Measurements from ENCODE around the gene USP40.

Gene USP40

GRCh38 chr2:233458826-233459225 lies 107.8 kb downstream of the USP40 start:
- no peaks in the 10 kb centered on the region for H4K20me1 ChIP-seq (ENCODE audit: insufficient read depth, low read length)
- no peaks in the 10 kb centered on the region for H3K79me2 ChIP-seq (ENCODE audit: insufficient read depth, low read length)
- H3K9ac ChIP-seq (ENCODE audit: low read depth, low read length) = no peak overlapping the region
- H3K4me2 ChIP-seq (ENCODE audit: insufficient read depth, low read length) = no peak overlapping the region
- DNase-seq (no peak), ATAC-seq (ENCODE audit: insufficient read depth, low read depth) (no peak)
- TF ChIP-seq EZH2 (IDR thresholded peaks at IDR 0.05; ENCODE audit: borderline replicate concordance, low read depth, low read length, severe bottlenecking) = no peak
- TF ChIP-seq CTCF (IDR thresholded peaks at IDR 0.05; ENCODE audit: borderline replicate concordance, extremely low read depth, low read length, poor library complexity, severe bottlenecking) = no peak
- H2AFZ ChIP-seq (ENCODE audit: low read depth, low read length) = no peak overlapping the region
- peaks cover 75% of the 10 kb centered on the region for H3K36me3 ChIP-seq (ENCODE audit: insufficient read depth, low read length)
- no peak overlapping the region for H3K27ac ChIP-seq (ENCODE audit: low read length)
- H3K4me1 ChIP-seq (ENCODE audit: insufficient read depth, low read length) = no peaks in the 10 kb centered on the region
- H3K4me3 ChIP-seq (ENCODE audit: low read depth in 1 of 2, low read length in 2 of 2) = no peak overlapping the region
- no peaks in the 10 kb centered on the region for H3K9me3 ChIP-seq (ENCODE audit: insufficient read depth, low read length, severe bottlenecking)
- no peaks in the 10 kb centered on the region for H3K27me3 ChIP-seq (ENCODE audit: insufficient read depth, low read length, poor library complexity)

- no peaks in the 10 kb centered on the region for H3K27me3 ChIP-seq (ENCODE audit: insufficient read depth, low read length, poor library complexity)
- DNase-seq = no peak
- no peaks in the 10 kb centered on the region for H3K79me2 ChIP-seq (ENCODE audit: insufficient read depth, low read length)
- no peak overlapping the region for H3K27ac ChIP-seq (ENCODE audit: low read length)
- ATAC-seq (ENCODE audit: insufficient read depth, low read depth) = no peak
- H3K9me3 ChIP-seq (ENCODE audit: insufficient read depth, low read length, severe bottlenecking) = no peaks in the 10 kb centered on the region
- H3K36me3 ChIP-seq (ENCODE audit: insufficient read depth, low read length) = peaks cover 74% of the 10 kb centered on the region
- no peak overlapping the region for H2AFZ ChIP-seq (ENCODE audit: low read depth, low read length)
- H4K20me1 ChIP-seq (ENCODE audit: insufficient read depth, low read length) = no peaks in the 10 kb centered on the region
- H3K4me1 ChIP-seq (ENCODE audit: insufficient read depth, low read length) = no peaks in the 10 kb centered on the region
- no peak overlapping the region for H3K9ac ChIP-seq (ENCODE audit: low read depth, low read length)
- TF ChIP-seq CTCF (IDR thresholded peaks at IDR 0.05; ENCODE audit: borderline replicate concordance, extremely low read depth, low read length, poor library complexity, severe bottlenecking) (no peak), EZH2 (IDR thresholded peaks at IDR 0.05; ENCODE audit: borderline replicate concordance, low read depth, low read length, severe bottlenecking) (no peak)
- no peak overlapping the region for H3K4me3 ChIP-seq (ENCODE audit: low read depth in 1 of 2, low read length in 2 of 2)
- no peak overlapping the region for H3K4me2 ChIP-seq (ENCODE audit: insufficient read depth, low read length)
Observed at GRCh38 chr2:233458031-233458610, 108.5 kb downstream of the USP40 start.

- Histone ChIP-seq H4K20me1 (ENCODE audit: insufficient read depth, low read length) (0 out of 2 replicates have a peak, but pooled peaks cover 3% of the 10 kb centered on the region), H3K36me3 (ENCODE audit: insufficient read depth, low read length) (peaks cover 75% of the 10 kb centered on the region), H3K4me2 (ENCODE audit: insufficient read depth, low read length) (no peak overlapping the region), H3K79me2 (ENCODE audit: insufficient read depth, low read length) (no peaks in the 10 kb centered on the region), H3K9ac (ENCODE audit: low read depth, low read length) (no peak overlapping the region), H3K4me1 (ENCODE audit: insufficient read depth, low read length) (no peaks in the 10 kb centered on the region), H2AFZ (ENCODE audit: low read depth, low read length) (no peak overlapping the region), H3K9me3 (ENCODE audit: insufficient read depth, low read length, severe bottlenecking) (no peaks in the 10 kb centered on the region), H3K27me3 (ENCODE audit: insufficient read depth, low read length, poor library complexity) (no peaks in the 10 kb centered on the region), H3K27ac (ENCODE audit: low read length) (no peak overlapping the region), H3K4me3 (ENCODE audit: low read depth in 1 of 2, low read length in 2 of 2) (no peak overlapping the region)
- ATAC-seq (ENCODE audit: insufficient read depth, low read depth) = no peak
- no peak for DNase-seq
- TF ChIP-seq EZH2 (IDR thresholded peaks at IDR 0.05; ENCODE audit: borderline replicate concordance, low read depth, low read length, severe bottlenecking) (no peak), CTCF (IDR thresholded peaks at IDR 0.05; ENCODE audit: borderline replicate concordance, extremely low read depth, low read length, poor library complexity, severe bottlenecking) (no peak)
Observed at GRCh38 chr2:233457356-233457755, 109.2 kb downstream of the USP40 start.
